HG02938 (cell line): ENCODE measurements around the gene SHC4.
"Not testable (repeated sequence)": the region's sequence is repeated elsewhere in the genome, so short reads cannot be mapped to it uniquely, and the experiment has no call there.

Experiments
- ATAC-seq: cut with Tn5 transposase; IDR thresholded peaks from one replicate; pipeline ENCODE4 v1.9.1; 2021; ENCODE audit warnings: mild to moderate bottlenecking, moderate library complexity; ENCODE audit not compliant: unreplicated experiment

Gene SHC4

GRCh38 chr15:48803877-48804276 is 159.8 kb downstream of the SHC4 start:
- ATAC-seq = no peak

DNA sequence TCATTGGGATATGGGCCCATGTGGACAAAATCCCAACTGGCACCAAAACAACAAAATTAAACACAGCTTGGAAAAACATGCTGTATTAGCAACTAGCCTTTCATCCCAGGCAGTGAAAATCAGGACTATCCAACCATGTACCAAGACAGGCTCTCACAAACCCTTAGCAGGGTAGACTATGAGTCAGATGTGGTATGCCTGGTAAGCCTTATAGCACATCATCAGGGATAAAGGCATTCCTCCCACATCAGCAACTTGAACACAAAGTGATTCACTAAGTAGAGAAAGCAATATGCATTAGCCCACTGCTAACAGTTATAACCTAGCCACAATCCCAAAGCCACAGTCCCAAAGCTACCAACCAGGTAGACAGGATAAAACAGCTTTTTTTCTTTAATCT is 160.9 kb downstream of the SHC4 start:
- no peak for ATAC-seq

DNA sequence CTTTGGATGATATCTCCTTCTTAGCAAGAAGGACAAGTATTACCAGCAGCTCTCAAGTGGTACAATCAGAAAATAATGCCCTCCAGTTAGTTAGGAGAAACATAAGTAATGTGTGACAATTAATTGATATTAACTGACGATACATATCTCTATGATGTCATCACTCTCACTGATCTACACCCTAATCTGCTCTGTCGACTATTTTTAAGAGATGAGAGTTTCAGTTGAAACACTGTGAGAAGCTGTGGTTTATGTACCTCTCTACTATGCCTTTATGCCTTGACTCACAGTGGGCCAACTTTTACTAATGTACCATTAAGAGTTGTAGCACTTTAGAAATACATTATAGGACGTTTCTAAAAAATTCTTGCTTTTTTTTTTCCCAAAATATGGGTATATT is 161.5 kb downstream of the SHC4 start:
- no peak for ATAC-seq

DNA sequence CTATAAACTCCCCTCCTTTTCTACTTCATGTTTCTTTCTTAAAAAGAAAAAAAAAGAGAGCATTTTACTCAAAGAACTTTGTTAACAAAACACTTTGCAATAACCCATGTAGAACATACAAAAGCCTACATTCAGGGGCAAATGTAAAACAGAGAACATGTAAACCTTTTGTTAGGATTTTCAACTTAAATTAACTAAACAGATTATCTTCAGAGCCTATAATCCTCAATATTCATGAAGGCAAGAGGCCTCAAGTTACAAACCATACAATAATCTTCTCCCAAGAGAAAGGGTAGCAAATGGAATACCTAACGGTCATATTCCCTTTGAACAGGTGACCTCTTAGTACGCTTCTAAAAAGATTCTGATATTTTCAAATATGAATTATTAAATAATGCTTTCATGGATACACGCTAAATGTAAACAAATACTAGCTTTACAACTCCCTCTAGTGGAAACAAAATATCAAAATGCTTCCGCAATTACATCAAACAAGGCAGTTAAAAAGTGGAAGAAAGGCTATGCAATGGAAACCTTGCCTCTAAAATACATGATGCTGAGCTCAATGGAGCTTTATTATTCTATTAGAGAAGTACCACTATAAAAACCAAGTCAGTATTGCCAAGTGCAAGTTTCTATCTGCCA is 162.8 kb downstream of the SHC4 start:
- no peak for ATAC-seq

DNA sequence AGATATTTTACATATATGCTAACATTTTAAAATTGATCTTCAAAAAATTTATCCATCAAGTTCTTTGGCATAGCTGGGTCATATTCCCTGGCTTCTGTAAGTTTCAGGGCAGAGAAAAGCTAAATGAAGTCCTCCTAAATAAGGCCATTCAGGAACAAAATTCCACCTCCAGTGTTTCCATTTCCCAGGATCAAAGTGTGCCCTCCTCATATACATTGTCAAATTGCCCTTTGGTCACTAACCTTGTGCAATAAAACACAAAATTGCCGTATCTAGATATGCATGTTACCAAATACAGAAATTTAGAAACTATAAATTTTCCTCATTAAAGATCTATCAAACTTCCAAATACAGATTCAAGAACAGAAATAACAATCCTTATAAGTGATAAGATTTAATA is 163.5 kb downstream of the SHC4 start:
- ATAC-seq = no peak

GRCh38 chr15:48798319-48798718 is 165.4 kb downstream of the SHC4 start:
- no peak for ATAC-seq

- ATAC-seq = peak; percentile 40
Measured at GRCh38 chr15:48796930-48797329, 166.8 kb downstream of the SHC4 start.

GRCh38 chr15:48796521-48796920 is 167.2 kb downstream of the SHC4 start:
- ATAC-seq = no peak

DNA sequence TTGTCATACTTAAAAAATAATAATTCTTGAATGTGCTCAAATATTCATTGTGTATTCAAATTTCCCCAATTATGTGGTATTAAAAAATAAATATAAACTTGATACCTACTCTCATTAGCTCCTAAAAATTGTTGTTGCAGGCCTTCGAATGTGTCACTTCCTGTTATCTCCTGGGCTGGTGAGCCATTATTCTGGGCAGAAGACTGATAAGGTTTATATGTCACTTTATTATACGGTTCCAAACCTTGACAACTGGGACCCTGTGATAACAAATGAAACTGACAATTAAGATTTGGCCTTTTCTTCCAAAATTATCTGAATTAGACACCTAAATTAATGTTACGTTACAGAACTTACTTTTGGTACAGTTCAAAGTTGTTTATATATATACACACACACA is 167.8 kb downstream of the SHC4 start:
- no peak for ATAC-seq

GRCh38 chr15:48794697-48795134 is 169.0 kb downstream of the SHC4 start:
- peak; percentile 94 for ATAC-seq

DNA sequence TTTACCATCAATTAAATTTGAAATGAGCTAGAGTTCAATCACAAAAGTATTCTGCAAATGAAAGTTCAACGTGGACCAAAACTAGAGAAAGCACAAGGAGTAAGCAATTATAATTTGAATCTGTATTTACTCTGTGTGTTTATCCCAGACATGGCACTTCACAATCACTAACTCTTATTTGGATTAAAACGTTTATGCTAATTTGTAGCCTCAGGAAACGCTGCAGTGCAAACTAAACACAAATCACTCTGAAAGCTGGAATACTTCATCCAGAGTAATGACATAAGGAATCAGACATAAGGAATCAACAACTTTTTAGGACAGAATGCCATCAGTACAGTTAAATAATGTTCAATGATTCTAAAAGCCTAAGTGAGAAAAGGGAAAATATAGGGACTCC is 171.3 kb downstream of the SHC4 start:
- ATAC-seq = no peak

GRCh38 chr15:48790466-48791115 is 173.1 kb downstream of the SHC4 start:
- not testable (repeated sequence) for ATAC-seq

- no peak for ATAC-seq
Measured at GRCh38 chr15:48785712-48786111, 178.0 kb downstream of the SHC4 start.

GRCh38 chr15:48785195-48785594 is 178.5 kb downstream of the SHC4 start:
- no peak for ATAC-seq

GRCh38 chr15:48784756-48785155 is 179.0 kb downstream of the SHC4 start:
- ATAC-seq = no peak

DNA sequence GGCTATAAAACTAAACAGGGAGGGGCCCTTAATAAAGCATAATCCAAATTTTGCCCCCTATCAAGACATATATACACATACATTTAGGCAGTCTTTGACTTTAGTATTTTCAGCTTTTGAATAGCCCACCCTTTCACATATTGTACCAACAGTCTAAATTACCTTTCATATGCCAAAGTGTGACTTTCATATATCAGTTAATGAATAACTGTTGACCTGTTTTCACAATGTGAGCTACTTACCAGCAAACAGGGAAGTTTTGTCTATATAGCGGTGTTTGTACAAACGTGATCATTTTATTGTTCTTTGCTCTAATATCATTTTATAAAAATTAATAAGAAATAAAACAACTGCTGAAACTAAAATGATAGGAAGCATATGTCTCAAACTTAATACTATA is 180.8 kb downstream of the SHC4 start:
- ATAC-seq = no peak

GRCh38 chr15:48781481-48782081 is 182.1 kb downstream of the SHC4 start:
- no peak for ATAC-seq

- no peak for ATAC-seq
Measured at GRCh38 chr15:48781017-48781416, 182.7 kb downstream of the SHC4 start.

DNA sequence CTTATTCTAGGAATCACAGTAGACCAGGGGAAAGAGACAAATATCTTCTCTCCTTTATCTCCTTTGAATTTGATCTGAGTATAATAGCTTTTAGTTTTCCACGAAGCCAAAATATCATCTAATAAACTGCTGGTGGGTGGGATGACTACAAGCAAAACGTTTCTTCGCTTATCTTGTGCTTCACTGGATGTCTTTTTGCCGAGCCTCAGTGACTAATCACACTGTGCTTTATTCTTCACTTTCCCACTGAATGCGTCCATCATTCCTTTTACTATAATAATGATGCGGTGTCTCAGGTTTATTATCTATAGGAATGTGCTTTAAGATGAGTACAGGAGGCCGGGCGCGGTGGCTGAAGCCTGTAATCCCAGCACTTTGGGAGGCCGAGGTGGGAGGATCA is 185.4 kb downstream of the SHC4 start:
- no peak for ATAC-seq

- ATAC-seq = no peak
Measured at GRCh38 chr15:48777645-48778330, 185.9 kb downstream of the SHC4 start.

DNA sequence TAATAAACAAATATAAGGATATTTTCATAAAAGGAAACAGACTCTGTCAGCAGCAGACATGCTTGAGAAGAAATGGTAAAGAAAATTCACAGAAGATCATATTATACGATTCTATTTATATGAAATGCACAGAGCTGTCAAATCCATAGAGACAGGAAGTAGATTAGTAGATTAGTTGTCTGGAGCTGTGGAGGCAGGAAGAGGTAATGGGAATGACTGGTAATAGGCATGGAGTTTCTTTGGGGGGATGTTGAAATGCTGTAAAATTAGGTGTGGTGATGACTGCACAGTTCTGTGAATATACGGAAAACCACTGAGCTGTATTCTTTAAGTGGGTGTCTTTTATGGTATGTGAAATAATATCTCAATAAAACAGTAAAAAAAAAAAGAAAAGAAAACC is 188.2 kb downstream of the SHC4 start:
- no peak for ATAC-seq

DNA sequence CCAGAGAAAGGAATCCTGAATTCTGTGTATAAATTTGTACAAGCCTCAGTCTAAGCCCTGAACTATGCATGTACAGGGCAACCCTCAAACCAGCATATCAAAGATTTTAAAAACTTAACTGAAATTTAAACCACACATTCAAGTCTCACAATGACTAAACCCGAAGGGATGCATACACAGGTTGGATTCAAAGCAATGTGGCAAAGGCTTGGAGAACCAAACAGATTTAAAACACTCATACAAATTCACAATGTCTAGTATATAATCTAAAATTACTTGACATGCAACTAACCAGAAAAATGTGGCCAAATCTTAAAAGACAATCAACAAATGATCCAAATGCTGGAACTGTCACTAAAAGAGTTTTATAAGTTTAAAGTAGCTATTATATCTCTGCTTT is 189.2 kb downstream of the SHC4 start:
- ATAC-seq = no peak
